Mononuclear cell (primary cell): ENCODE measurements around the gene IL1RAPL1. TPM values are rescaled to one million over a fixed set of nuclear protein-coding genes. Genes with fewer than 3 reads are reported as not detected.
"Not testable (repeated sequence)": the region's sequence is repeated elsewhere in the genome, so short reads cannot be mapped to it uniquely, and the experiment has no call there.

Source experiments
- H3K27me3 ChIP-seq: 2 replicates; pipeline ENCODE4 v1.6.0; 2011; ENCODE audit warnings: low read length, control low read depth; ENCODE audit not compliant: insufficient read depth
- H3K4me1 ChIP-seq: 2 replicates; pipeline ENCODE4 v1.5.1; 2011; ENCODE audit warnings: mild to moderate bottlenecking, low read length, control low read depth; ENCODE audit not compliant: insufficient read depth
- H3K4me3 ChIP-seq: 2 replicates; pipeline ENCODE4 v1.5.1; 2011; ENCODE audit warnings: mild to moderate bottlenecking, low read length, moderate library complexity
- H3K9me3 ChIP-seq: 2 replicates; pipeline ENCODE4 v1.5.1; 2011; ENCODE audit warnings: low read depth, mild to moderate bottlenecking, control low read depth, low read length
- total RNA-seq: library from RNA; depleted of rRNA; stranded (reverse); fragments of >200 nt; gene quantifications from one replicate; pipeline ENCODE4 v1.2.3, GENCODE V29; 2012

The IL1RAPL1 gene
- total RNA-seq, 1 donor: under 0.01 TPM

GRCh38 chrX:28668957-28669356 is 81.7 kb downstream of the IL1RAPL1 start:
- Histone ChIP-seq H3K4me1 (no peaks in the 10 kb centered on the region), H3K9me3 (no peaks in the 10 kb centered on the region), H3K4me3 (no peak overlapping the region), H3K27me3 (no peaks in the 10 kb centered on the region)

GRCh38 chrX:28670074-28670473 is 82.8 kb downstream of the IL1RAPL1 start:
- Histone ChIP-seq H3K27me3 (no peaks in the 10 kb centered on the region), H3K9me3 (no peaks in the 10 kb centered on the region), H3K4me3 (no peak overlapping the region), H3K4me1 (no peaks in the 10 kb centered on the region)

GRCh38 chrX:28675173-28675572 is 87.9 kb downstream of the IL1RAPL1 start:
- H3K9me3 ChIP-seq: no peaks in the 10 kb centered on the region
- no peaks in the 10 kb centered on the region for H3K27me3 ChIP-seq
- H3K4me1 ChIP-seq: no peaks in the 10 kb centered on the region
- H3K4me3 ChIP-seq: no peak overlapping the region

GRCh38 chrX:28693101-28693500 is 105.9 kb downstream of the IL1RAPL1 start:
- Histone ChIP-seq H3K27me3 (no peaks in the 10 kb centered on the region), H3K4me3 (no peak overlapping the region), H3K4me1 (no peaks in the 10 kb centered on the region), H3K9me3 (no peaks in the 10 kb centered on the region)

- Histone ChIP-seq H3K27me3 (no peaks in the 10 kb centered on the region), H3K4me3 (no peak overlapping the region), H3K9me3 (no peaks in the 10 kb centered on the region), H3K4me1 (no peaks in the 10 kb centered on the region)
Measured at GRCh38 chrX:28697732-28698131, 110.5 kb downstream of the IL1RAPL1 start.

GRCh38 chrX:28701222-28701621 is 114.0 kb downstream of the IL1RAPL1 start:
- H3K9me3 ChIP-seq: no peaks in the 10 kb centered on the region
- no peaks in the 10 kb centered on the region for H3K27me3 ChIP-seq
- no peaks in the 10 kb centered on the region for H3K4me1 ChIP-seq
- H3K4me3 ChIP-seq: no peak overlapping the region

GRCh38 chrX:28706964-28707363 is 119.7 kb downstream of the IL1RAPL1 start:
- no peaks in the 10 kb centered on the region for H3K27me3 ChIP-seq
- H3K9me3 ChIP-seq: no peaks in the 10 kb centered on the region
- H3K4me1 ChIP-seq: no peaks in the 10 kb centered on the region
- no peak overlapping the region for H3K4me3 ChIP-seq

GRCh38 chrX:28709421-28709820 is 122.2 kb downstream of the IL1RAPL1 start:
- Histone ChIP-seq H3K4me3 (no peak overlapping the region), H3K4me1 (no peaks in the 10 kb centered on the region), H3K9me3 (no peaks in the 10 kb centered on the region), H3K27me3 (no peaks in the 10 kb centered on the region)

GRCh38 chrX:28717864-28718263 is 130.6 kb downstream of the IL1RAPL1 start:
- H3K4me3 ChIP-seq: no peak overlapping the region
- H3K4me1 ChIP-seq: no peaks in the 10 kb centered on the region
- no peaks in the 10 kb centered on the region for H3K9me3 ChIP-seq
- H3K27me3 ChIP-seq: no peaks in the 10 kb centered on the region

GRCh38 chrX:28718450-28718849 is 131.2 kb downstream of the IL1RAPL1 start:
- Histone ChIP-seq H3K4me3 (no peak overlapping the region), H3K27me3 (no peaks in the 10 kb centered on the region), H3K4me1 (no peaks in the 10 kb centered on the region), H3K9me3 (no peaks in the 10 kb centered on the region)

GRCh38 chrX:28719620-28720019 is 132.4 kb downstream of the IL1RAPL1 start:
- Histone ChIP-seq H3K4me3 (no peak overlapping the region), H3K27me3 (no peaks in the 10 kb centered on the region), H3K4me1 (no peaks in the 10 kb centered on the region), H3K9me3 (no peaks in the 10 kb centered on the region)

GRCh38 chrX:28752330-28752729 is 165.1 kb downstream of the IL1RAPL1 start:
- Histone ChIP-seq H3K4me3 (no peak overlapping the region), H3K9me3 (no peaks in the 10 kb centered on the region), H3K4me1 (no peaks in the 10 kb centered on the region), H3K27me3 (no peaks in the 10 kb centered on the region)

GRCh38 chrX:28756175-28756574 is 168.9 kb downstream of the IL1RAPL1 start:
- Histone ChIP-seq H3K9me3 (no peaks in the 10 kb centered on the region), H3K4me1 (no peaks in the 10 kb centered on the region), H3K4me3 (no peak overlapping the region), H3K27me3 (no peaks in the 10 kb centered on the region)

GRCh38 chrX:28756647-28757046 is 169.4 kb downstream of the IL1RAPL1 start:
- H3K9me3 ChIP-seq: no peaks in the 10 kb centered on the region
- no peaks in the 10 kb centered on the region for H3K27me3 ChIP-seq
- H3K4me1 ChIP-seq: no peaks in the 10 kb centered on the region
- H3K4me3 ChIP-seq: no peak overlapping the region

GRCh38 chrX:28757290-28757689 is 170.0 kb downstream of the IL1RAPL1 start:
- no peaks in the 10 kb centered on the region for H3K4me1 ChIP-seq
- no peaks in the 10 kb centered on the region for H3K9me3 ChIP-seq
- H3K27me3 ChIP-seq: no peaks in the 10 kb centered on the region
- no peak overlapping the region for H3K4me3 ChIP-seq

- H3K4me3 ChIP-seq, H3K9me3 ChIP-seq, H3K27me3 ChIP-seq, H3K4me1 ChIP-seq: not testable (repeated sequence)
Measured at GRCh38 chrX:28766561-28766960, 179.3 kb downstream of the IL1RAPL1 start.

GRCh38 chrX:28773807-28774206 is 186.6 kb downstream of the IL1RAPL1 start:
- Histone ChIP-seq H3K9me3 (no peaks in the 10 kb centered on the region), H3K4me3 (no peak overlapping the region), H3K27me3 (no peaks in the 10 kb centered on the region)

More at GRCh38 chrX:28773807-28774206, 186.6 kb downstream of the IL1RAPL1 start:
- H3K4me1 ChIP-seq: no peaks in the 10 kb centered on the region
